ENCODE results near the gene DUXA.
"Not testable (repeated sequence)": the region's sequence is repeated elsewhere in the genome, so short reads cannot be mapped to it uniquely, and the experiment has no call there.

Gene DUXA

GRCh38 chr19:57167385-57167784 lies at the start of gene DUXA:
DUXA (minus strand) TSS chr19:57167485; CDS start chr19:57167443, 42 bp downstream.
- no peak for DNase-seq (ENCODE audit: low read depth in 2 of 2)

GRCh38 chr19:57212109-57212508 lies 44.8 kb upstream of the DUXA start:
- DNase-seq (ENCODE audit: low read depth in 2 of 2) = no peak

- DNase-seq (ENCODE audit: low read depth in 2 of 2) = no peak
These were observed 43.1 kb upstream of the DUXA start for GRCh38 chr19:57210381-57210780.

DNA sequence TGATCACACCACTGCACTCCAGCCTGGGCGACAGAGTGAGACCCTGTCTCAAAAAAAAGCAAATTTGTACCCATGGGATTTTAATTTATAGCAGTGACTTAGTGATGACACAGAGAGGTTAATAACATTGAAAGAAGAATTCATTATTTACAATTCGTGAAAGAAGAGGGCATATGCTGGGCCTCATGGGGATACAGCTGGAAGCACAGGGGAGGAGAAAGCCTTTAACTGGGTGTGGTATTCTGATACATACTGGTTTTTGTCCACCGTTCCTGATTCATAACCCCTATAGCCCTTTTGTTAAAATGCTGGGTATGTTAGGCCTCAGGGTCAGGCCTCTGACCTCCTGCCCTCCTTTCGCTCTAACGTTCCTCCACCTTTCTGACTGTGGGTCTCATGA lies 34.9 kb upstream of the DUXA start:
- DNase-seq (ENCODE audit: low read depth in 2 of 2) = no peak

DNA sequence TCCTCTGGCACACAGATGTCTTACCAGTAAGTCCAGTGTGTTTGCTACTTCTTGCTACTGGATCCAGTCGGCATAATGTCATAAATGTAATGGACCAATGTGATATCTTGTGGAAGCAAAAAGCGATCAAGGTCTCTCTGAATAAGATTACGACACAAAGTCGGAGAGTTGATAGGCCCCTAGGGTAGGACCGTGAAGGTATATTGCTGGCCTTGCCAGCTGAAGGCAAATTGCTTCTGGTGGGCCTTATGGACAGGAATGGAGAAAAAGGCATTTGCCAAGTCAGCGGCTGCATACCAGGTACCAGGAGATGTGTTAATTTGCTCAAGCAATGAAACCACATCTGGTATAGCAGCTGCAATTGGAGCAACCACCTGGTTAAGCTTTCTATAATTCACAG lies 30.6 kb upstream of the DUXA start:
- DNase-seq (ENCODE audit: low read depth in 2 of 2) = not testable (repeated sequence)

DNA sequence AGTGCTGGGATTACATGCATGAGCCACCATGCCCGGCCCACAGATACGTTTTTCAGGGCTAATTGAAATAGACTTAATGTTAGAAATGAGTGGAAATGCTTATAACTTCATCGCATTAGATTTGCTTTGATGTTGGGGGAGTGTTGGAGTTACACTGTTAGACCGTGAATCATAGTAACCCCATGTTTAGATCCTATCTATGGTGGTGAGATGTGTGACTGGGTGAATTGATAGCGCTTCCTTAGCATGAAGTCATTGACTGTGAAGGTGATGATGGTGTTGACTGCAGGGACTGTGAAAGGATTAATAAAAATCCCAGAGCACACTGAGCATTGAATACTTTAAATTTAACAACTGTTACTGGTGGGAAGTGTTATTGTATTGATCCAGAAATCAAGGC lies 25.7 kb upstream of the DUXA start:
- no peak for DNase-seq (ENCODE audit: low read depth in 2 of 2)

GRCh38 chr19:57192077-57192420 lies 24.8 kb upstream of the DUXA start:
- DNase-seq (ENCODE audit: low read depth in 2 of 2) = no peak

GRCh38 chr19:57191141-57192076 lies 24.1 kb upstream of the DUXA start, which contains the start of gene ZNF264:
ZNF264 (plus strand) TSS chr19:57191500; CDS start chr19:57191914, 414 bp downstream.
- DNase-seq (ENCODE audit: low read depth in 2 of 2) = peak; percentile 72 to 78

- no peak for DNase-seq (ENCODE audit: low read depth in 2 of 2)
These were observed 23.0 kb upstream of the DUXA start for GRCh38 chr19:57190301-57190700.

DNA sequence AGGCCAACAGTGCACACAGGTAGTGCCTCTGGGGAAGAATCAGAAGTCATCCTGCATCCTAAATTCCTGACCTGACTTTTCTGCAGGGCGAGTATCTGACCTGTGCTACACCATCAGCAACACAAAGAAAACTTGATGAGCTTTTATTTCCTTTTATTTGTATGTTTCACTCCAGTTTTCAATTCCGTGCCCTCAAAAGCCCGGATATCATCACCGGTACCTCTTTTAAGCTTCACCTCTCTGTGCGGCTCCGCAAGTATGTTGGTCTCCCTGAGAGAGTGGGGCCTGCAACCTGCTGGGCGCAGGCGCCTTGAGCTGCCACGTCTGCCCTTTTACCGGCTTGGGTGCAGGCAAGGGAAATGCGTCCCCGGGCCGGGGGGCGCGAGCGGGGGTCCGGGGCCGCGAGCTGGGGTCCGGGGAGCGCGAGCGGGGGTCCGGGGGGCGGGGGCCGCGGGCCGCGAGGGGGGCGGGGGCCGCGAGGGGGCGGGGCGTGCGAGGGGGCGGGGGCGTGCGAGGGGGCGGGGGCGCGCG lies 4.3 kb upstream of the DUXA start:
- DNase-seq (ENCODE audit: low read depth in 2 of 2) = peak in 1 of 2 donors; percentile 17

- DNase-seq (ENCODE audit: low read depth in 2 of 2) = no peak
These were observed 1.4 kb downstream of the DUXA start for GRCh38 chr19:57165846-57166245.

- DNase-seq (ENCODE audit: low read depth in 2 of 2) = no peak
These were observed 5.2 kb downstream of the DUXA start for GRCh38 chr19:57161985-57162539.

DNA sequence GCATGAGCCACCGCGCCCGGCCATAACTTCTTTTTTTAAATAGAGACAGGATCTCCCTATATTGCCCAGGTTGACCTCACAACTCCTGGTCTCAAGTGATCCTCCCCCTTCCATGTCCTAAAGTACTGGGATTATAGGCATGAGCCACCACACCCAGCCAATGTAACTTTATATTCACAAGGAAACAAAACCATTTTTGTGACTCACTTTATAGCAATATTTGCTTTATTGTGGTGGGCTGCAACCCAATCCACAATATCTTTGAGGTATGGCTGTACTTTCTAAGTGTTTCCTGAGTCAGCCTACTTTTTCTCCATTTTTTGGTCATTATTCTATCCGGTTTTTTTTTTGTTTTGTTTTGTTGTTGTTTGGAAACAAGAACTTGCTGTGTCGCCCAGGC lies 14.4 kb downstream of the DUXA start:
- DNase-seq (ENCODE audit: low read depth in 2 of 2) = no peak

DNA sequence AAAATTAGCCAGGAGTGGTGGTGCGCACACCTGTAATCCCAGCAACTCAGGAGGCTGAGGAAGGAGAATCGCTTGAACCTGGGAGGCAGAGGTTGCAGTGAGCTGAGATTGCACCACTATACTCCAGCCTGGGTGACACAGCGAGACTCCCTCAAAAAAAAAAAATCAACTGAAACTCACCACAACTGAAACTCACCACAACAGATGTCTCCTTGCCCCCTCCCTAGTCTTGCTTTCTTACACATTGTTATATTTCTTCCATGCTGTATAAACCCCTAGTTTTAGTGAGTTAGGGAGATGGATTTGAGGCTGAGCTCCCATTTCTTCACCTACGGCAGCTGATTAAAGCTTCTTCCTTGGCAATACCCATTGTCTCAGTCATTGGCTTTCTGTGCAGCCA lies 25.6 kb downstream of the DUXA start:
- DNase-seq (ENCODE audit: low read depth in 2 of 2) = no peak

- DNase-seq (ENCODE audit: low read depth in 2 of 2) = no peak
These were observed 31.5 kb downstream of the DUXA start for GRCh38 chr19:57135797-57136196.

DNA sequence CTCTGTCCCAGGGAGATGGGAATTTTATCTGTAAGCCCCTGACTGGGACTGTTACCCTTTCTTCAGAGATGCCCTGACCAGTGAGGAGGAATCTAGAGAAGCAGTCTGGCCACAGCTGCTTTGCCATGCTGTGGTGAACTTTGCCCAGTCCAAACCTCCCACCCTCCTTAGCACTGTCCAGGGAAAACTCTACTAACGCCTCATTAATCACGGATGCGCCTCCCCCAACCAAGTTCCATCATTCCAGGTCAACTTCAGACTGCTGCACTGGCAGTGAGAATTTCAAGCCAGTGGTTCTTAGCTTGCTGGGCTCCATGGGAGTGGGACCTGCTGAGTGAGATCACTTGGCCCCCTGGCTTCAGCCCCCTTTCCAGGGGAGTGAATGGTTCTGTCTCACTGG lies 39.9 kb downstream of the DUXA start:
- DNase-seq (ENCODE audit: low read depth in 2 of 2) = not testable (repeated sequence)

DNA sequence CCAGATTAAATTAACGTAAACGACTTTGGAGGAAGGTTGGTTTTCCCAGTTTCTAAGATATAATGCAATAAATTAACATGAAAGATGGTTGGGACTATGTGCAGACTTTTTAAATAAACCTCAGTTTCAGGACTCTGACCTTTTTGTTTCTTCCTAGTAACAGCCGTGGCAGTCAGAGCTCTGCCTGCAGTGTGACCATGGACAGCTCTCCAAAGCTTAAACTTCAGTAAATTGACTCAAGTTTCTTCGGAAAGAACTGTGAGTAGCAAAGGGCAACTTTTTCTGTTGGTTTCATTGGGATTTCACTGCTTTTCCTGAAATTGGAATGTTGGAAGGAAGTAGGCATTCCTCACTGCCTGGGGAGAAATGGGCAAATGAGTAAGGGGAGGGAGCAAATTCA lies 43.4 kb downstream of the DUXA start:
- DNase-seq (ENCODE audit: low read depth in 2 of 2) = no peak

- no peak for DNase-seq (ENCODE audit: low read depth in 2 of 2)
These were observed 48.4 kb downstream of the DUXA start for GRCh38 chr19:57118848-57119247.

- not testable (repeated sequence) for DNase-seq (ENCODE audit: low read depth in 2 of 2)
These were observed 53.8 kb downstream of the DUXA start for GRCh38 chr19:57113501-57113900.

DNA sequence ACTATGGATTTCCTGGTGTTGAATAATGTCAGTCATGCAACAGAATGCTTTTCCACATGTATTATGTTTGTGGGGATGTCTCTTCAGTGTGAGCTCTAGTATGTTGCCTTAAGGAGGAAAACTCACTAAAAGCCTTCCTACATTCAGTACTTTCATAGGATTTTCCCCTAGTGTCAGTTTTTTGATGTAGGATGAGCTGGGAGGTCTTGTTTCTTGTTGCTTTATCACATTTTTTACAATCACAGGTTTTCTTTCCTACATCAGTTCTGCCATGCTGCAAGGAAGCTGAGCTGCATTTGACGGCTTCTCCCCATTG lies 56.0 kb downstream of the DUXA start:
- no peak for DNase-seq (ENCODE audit: low read depth in 2 of 2)

DNA sequence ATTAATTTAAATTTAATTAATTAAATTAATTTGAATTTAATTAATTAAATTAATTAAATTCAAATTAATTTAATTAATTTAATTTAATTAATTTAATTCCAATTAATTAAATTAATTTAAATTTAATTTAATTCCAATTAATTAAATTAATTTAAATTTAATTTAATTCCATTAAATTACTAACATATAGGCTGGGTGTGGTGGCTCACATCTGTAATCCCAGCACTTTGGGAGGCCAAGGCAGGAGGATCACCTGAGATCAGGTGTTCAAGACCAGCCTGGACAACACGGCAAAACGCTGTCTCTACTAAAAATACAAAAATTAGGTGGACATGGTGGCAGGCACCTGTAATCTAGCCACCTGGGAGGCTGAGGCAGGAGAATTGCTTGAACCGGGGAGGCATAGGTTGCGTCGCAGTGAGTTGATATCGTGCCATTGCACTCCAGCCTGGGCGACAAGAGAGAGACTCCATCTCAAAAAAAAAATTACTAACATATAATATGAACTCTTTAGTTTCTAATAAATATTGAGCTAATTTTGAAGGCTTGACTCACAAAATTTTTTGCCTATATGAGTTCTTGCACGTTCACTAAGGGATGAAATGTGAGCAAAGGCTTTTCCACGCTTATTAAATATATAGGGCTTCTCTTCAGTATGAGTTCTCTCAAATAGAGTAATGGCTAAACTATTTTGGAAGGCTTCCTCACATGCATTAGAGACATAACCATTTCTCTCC lies 56.5 kb downstream of the DUXA start:
- DNase-seq (ENCODE audit: low read depth in 2 of 2) = no peak

DNA sequence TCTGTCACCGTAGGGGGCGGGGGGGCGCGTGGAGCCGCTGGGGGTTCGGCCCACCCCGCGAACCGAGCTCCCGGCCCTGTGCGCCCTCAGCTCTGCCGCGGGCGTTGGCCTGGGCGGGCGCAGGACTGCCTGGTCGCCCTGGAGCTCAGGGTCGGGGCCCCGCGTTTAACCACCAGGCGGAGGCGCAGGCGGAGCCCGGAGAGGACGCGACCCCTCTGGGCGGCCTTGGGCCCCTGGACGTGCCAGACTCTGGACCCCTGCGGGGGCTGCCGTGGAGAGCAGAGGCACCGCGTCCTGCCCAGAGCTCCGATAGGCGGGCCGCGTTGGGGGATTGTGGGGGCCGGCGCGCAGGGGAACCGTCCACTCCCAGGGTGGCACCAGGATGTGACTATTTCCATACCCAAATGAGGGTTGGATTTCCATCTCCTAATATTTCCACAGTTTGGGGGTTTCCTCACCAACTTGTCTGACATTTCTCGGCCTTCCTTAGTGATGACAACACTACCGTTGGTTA lies 60.5 kb downstream of the DUXA start:
- DNase-seq (ENCODE audit: low read depth in 2 of 2) = no peak

Data from stimulated activated CD8-positive, alpha-beta memory T cell treated with anti-CD3 and anti-CD28 coated beads, Interleukin-7, amount 100 ng/mL, for 1 hour (primary cell).